NCI-H1092 (cell line): Measurements from ENCODE around the gene TRIP12.
"Not testable (repeated sequence)": the region's sequence is repeated elsewhere in the genome, so short reads cannot be mapped to it uniquely, and the experiment has no call there.

Experiments
- DNase-seq: peaks from one replicate; lab custom pipeline; 2025; lab: John Stamatoyannopoulos, UW

Gene TRIP12

DNA sequence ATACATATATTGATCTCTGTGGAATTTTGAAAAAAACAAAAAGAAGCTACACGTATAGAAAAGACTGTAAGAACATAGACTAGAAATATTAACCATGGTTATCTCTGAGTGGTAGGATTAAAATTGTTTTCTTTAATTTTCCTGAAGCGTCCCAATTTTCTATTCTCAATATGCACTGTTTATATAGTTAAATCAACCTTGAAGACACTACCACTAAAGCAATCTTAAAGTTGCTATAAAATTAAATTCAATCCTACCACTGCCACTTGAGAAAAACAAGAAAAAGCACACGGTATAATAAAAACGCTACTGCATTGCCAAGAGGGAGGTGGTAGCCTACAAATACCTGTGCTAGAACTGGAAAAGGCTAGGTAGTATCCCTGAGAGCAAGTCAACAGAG, 47.2 kb downstream of the TRIP12 start:
- no peak for DNase-seq

DNA sequence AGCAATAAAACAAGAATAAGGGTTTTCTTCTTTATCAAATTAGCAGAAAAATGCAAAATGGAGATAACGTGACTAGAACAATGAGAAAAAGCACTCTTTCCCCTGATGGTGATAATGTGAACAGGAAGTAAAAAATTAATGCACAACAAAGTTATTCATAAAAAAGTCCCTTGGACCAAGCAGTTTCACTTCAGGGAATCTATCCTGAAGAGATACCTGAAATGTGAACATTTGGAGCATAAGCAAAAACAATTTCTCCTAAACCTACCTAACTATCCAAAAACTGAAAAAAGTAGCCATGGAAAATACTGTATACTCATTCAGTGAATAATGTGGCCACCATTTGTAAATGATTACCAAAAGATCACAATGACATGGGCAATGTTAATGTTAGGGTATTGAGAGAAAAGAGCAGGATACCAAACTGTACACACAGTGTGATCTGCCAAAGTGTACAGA, 48.7 kb downstream of the TRIP12 start:
- DNase-seq, result no peak

DNA sequence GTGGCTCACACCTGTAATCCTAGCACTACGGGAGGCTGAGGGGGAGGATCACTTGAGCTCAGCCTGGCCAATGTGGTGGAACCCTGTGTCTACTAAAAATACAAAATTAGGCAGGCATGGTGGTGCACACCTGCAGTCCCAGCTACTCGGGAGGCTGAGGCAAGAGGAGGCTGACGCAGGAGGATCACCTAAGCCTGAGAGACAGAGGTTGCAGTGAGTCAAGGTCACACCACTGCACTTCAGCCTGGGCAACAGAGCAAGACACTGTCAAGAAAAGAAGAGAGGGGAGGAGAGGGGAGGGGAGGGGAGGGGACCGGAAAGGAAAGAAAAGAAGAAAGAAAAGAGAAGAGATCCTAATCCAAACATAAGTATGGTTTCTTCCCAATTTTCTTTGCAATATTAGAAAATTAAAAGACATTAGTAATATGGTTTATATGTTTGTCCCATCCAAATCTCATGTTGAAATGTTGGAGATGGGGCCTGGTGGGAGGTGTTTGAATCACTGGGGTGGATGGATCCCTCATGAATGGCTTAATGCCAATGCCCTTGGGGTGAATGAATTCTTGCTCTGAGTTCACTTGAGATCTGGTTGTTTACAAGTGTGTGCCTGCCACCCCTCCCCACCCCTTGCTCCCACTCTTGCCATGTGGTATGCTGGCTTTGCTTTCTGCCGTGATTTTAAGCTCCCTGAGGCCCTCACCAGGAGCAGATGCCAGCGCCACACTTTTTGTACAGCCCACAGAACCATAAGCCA, 50.7 kb downstream of the TRIP12 start:
- DNase-seq, result no peak

DNA sequence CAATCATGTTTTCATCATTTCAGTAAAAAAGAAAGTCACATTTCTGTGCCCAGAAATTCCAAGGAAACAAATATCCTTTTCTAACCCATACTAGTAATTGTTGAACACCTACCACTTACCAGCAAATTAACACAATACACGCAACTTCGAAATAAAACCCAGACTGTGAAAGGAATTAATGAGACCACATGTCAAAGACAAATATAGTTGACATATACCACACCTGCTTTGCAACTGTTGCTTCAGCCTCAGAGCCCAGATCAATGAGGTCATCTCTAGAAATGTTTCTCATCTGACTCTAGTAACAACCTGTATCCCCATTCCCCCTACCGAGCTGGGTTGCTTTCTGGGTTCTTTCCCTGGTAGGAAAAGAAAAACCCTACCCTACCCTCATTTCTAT, 52.6 kb downstream of the TRIP12 start:
- DNase-seq, result no peak

DNA sequence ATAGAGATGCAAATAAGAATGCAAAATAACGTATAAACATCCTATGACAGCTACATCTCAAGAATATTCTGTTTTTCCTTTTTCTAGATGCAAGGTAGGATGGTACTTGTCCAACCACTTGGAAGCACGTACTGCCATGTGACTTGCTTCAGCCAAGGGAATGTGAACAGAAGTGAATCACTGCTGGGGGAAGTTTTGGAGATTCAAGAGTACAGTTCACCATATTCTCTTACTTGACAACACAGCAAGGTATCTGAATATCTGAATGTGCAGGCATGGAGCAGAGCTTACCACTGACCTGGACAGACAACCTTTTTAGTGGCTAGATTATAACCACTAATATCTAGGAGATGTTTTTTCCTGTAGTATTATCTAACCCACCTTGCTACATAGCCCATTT, 53.0 kb downstream of the TRIP12 start:
- no peak for DNase-seq

DNA sequence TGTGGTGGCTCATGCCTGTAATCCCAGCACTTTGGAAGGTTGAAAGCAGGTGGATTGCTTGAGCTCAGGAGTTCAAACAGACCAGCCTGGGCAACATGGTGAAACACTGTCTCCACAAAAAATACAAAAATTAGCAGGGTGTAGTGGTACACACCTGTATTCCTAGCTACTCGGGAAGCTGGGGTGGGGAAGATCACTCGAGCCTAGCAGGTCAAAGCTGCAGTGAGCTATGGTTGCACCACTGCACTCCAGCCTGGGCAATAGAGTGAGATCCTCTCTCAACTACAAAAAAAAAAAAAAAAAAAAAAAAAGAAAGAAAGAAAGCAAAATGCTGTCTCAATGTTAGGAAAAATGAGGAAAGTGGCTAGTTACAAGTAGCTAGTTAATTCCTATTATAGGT, 56.8 kb downstream of the TRIP12 start:
- DNase-seq, result no peak

DNA sequence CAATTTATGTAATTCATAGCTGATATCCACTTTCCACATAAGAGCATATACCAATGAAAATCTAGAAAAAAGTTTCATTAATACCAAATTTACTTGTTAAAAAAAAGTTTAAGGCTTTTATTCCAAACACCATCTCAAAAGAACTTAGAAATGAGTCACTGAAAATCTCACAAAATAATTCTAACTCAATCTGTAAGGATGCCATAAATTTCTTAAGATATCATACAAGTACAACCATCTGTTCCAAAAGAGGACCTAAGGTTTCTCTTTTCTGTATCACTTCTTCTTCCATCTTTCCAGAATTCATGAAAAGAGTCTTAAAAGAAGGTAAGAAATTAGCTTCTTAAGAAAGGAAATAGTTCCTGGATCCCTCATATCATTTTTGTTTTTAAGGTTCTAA, 60.4 kb downstream of the TRIP12 start:
- no peak for DNase-seq

DNA sequence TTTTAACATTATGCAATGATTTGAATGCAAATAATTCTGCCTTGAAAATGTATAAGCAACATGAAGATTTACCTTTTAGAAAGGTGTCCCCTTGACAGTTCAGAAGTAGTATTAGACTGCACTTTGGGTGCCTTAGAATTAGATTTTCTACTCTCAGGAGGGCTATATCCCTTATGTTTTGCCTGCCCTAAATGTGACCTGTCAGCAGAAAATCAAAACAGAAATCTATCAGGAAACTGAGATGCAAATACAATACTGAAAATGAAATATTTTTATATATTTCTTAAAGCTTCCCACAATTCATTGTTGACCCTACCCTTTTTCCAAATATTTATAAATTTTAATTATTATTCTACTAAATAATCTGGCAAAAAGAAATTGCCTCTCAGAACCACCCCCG, 61.5 kb downstream of the TRIP12 start:
- no peak for DNase-seq

DNA sequence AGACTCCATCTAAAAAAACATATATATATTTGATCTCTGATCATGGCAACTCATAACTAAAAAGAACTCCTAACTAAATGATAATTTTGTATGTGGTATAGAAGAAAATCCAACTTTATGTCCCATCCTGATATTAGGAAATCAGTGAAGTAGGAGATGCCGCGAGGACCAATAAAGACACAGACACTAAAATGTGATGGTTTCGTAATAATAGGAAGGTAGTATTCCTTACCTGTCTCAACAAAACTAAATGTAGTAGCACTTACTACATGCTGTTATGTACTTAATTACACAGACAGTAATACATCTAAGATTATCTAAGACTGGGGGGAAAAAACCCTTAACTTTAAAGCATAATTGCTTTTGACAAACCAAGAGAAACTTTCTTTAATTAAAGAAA, 63.5 kb downstream of the TRIP12 start:
- no peak for DNase-seq

DNA sequence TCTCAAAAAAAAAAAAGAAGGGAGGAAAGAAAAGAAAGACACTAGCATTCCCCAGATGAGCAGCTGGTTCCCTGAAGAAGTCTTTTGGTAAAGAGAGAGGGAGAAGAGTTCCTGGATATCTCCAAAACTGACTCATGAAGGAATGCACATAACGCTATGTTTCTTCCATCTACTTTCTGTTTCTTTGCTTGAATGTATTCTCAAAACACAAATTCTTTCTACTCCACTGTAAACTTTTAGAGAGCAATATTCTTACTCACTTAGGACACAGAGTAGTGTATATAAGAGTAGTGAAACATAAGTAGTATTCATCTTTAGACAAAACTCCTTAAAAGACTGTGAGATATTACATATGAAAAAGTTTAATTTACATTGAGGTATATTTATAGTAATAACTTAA, 64.2 kb downstream of the TRIP12 start:
- no peak for DNase-seq

DNA sequence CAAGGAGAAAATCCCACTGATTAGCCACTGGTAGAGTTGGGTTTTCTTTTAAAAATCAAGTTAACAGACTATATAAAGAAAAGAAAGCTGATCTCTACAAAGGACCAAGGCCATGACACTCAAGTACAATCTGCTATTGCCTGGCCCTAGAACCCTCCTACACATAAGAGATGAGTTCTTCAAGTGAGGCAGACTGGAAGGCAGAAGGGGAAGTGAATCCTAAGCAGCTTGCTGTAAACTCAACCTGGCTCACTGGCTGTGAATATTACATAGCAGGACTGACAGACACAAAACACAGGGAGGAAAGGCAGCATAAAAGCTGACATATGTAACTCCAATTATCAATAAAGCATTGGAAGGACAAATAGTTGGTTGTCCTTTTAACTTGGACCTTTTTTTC, 65.4 kb downstream of the TRIP12 start:
- no peak for DNase-seq

DNA sequence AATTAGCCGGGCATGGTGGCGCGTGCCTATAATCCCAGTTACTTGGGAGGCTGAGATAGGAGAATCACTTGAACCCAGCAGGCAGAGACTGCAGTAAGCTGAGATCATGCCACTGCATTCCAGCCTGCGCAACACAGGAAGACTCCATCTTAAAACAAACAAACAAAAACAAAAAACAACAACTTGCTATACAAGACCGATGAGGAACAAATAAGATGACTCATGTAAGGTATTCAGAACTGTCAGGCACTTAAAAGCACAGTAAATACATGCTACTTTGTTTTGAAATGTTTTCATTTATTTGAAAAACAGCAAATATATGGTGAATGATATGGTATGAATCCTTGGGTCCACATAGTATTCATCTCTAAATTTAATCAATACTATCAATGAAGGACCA, 66.7 kb downstream of the TRIP12 start:
- no peak for DNase-seq

DNA sequence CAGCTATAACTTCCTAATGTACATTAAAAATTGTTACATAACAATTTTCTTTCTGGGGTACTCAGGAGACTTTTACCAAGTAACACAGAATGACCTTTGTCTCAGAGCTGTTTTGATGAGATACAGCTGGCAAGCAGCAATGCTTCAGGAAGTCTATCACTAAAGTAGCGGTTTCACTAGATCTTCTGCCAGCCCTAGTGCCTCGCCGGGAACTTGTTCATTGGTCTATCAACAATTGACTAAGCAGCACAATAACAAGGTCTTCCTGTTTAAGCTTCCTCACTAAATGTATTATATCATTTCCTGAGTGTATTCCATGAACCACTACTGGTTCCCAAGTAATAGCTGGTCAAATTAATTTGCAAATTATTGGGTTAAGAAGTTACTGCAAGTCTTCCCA, 69.2 kb downstream of the TRIP12 start:
- no peak for DNase-seq

DNA sequence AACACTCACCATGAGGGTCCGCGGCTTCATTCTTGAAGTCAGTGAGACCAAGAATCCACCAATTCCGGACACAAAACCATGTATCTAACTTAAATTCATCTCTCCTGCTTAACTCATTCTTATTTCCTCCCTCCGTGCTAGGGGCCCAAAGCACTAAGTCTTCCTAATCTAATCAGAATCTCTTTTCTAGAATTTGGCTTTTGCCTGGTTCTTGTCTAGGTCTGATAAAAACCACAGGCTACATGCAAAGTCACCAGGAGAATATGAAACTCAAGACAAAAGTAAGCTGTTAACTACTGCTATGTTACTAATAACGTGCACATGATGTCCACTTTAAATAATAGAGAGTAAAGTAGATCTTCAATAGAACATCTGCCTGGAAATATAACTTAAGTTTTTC, 69.9 kb downstream of the TRIP12 start:
- no peak for DNase-seq

DNA sequence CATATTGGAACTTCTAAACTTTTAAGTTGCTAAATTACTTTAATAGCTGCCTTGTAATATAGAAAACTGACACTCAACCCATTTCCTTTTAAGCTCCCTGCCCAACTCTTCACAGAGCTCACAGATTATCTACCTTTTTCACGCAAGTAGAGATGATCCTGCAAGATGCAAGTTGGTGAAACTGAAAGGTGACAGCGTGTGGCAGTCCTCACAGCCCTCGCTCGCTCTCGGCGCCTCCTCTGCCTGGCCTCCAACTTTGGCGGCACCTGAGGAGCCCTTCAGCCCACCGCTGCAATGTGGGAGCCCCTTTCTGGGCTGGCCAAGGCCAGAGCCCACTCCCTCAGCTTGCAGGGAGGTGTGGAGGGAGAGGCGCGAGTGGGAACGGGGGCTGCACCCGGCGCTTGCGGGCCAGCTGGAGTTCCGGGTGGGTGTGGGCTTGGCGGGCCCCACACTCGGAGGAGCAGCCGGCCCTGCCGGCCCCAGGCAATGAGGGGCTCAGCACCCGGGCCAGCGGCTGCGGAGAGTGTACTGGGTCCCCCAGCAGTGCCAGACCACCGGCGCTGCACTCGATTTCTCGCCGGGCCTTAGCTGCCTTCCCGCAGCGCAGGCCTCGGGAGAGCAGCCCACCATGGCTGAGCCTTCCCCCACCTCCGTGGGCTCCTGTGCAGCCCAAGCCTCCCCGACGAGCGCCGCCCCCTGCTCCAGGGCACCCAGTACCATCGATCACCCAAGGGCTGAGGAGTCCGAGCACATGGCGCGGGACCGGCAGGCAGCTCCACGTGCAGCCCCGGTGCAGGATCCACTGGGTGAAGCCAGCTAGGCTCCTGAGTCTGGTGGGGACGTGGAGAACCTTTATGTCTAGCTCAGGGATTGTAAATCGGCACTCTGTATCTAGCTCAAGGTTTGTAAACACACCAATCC, 71.2 kb downstream of the TRIP12 start:
- DNase-seq, result not testable (repeated sequence)

DNA sequence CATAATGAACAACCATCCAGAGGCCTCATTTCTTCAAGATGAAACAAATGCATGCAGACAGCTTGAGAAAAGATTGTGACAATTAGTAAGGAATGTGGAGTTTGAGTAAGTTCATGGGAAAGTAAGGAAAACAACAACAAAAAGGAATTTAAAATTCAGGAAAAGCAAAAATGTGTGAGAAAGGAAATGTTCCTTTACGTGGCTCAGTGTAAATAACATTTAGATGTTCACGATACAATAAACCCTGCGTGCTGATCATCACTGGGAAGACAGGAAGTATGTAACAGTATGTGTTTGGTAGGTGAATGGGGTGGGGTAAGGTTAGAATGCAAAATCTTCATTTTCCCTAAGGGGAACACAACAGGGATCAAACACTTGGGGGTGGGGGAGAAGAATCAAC, 72.7 kb downstream of the TRIP12 start:
- DNase-seq, result no peak

DNA sequence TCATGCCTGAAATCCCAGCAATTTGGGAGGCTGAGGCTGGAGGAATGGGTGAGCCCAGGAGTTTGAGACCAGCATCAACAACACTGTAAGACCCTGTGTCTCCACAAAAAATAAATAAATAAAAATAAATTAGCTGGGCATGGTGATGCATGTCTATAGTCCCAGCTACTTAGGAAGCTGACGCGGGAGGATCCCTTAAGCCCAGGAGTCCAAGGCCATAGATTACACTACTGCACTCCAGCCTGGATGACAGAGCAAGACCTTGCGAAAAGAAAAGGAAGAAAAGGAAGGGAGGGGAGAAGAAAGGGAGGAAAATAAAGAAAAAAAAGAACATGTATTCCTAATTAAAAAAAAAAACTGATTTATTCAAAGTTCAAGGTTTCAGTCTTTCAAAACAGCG, 78.2 kb downstream of the TRIP12 start:
- no peak for DNase-seq

DNA sequence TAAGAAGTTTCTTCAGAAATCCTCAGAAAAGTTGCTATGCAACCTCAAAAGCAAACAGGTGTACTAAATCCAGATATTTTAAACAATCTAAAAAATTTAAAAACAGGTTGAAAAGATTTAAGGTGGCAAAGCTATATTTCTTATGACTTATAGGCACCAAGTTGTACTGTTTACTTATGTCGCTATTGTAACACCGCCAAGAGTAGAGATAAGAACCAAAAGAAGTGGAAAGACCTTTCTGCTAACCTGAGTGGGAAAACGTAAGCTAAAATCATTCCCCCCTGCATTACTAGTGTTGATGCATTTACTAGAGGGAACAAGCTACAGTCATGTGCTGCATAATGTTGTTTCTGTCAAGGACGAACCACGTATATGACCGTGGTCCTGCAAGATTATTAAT, 83.1 kb downstream of the TRIP12 start:
- DNase-seq, result no peak

DNA sequence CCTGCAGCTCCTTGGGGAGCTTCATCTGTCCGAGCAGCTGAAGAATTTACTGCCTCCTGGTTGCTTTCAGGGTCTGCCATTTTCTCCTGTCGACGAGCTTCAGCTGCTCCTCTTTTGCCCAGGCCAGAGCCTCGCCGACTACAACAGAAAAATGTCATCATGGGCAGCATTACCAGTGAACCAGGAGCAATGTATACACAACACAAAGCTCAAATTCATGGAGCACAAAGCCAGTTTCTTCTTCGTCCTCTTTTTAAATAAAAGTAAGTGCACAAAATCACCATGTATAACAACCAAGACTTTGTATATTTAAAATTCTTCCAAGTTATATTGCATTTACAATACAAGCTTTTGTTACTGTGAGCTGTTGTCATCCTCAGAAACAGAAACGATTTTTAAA, 85.0 kb downstream of the TRIP12 start:
- DNase-seq, result no peak

DNA sequence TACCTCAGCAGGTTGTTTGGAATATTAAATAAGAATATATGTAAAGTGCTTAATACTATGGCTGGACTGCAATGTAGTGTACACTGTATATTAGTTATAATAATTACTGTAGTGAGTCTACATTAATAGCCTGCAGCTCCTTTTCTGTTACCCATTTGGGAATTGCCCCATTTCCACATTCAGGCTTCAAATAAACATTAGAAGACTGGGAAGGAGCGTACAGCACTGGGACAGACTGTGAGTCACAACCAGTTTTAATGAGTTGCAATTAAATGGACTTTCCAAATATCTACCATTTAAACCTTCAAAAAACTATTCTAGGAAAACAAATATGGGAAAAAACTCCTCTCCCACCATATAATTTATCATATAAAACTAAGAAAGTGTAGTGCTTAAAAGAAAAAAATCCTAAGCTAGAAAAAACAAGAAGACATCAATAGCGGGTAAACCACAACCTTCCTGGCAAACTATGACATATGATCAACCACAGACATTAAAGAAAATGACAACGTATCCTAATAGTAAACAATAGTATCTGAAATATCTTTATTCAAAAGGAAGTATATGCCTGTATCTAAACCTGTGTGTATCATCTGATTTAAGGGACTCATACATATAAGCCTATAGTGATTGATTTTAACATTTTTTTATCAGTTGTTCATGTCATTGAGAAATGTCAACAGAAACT, 86.1 kb downstream of the TRIP12 start:
- DNase-seq, result no peak

DNA sequence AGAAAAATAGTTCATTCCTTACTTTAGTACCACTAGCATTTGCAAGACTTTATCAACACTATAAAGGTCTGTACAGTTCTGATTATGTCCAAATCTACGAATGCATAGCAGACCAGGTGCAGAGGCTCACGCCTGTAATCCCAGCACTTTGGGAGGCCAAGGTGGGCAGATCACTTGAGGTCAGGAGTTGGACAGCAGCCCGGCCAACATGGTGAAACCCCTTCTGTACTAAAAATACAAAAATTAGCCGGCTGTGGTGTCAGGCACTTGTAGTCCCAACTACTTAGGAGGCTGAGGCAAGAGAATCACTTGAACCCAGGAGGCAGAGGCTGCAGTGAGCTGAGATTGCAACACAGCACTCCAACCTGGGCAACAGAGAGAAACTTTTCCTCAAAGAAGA, 87.4 kb downstream of the TRIP12 start:
- DNase-seq, result not testable (repeated sequence)

DNA sequence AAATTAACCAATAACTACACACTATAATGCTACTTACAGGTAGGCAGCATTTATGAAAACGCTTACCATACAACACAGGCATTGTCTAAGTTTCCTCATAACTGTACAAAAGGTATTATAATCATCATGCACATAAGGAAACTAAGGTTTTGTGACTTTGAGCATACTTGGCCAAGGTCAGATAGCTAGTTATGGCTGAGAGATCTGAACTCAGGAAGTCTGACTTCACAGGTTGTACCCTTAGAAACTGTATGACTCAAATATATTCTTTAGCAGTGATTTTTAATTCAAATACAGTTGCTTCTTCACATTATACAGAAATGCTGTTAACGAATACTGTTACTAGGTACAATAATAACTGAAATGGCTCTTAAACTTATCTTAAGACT, 89.3 kb downstream of the TRIP12 start:
- DNase-seq, result no peak
